GM23338 (cell line): ENCODE measurements around the gene KCNMA1. TPM values are rescaled to one million over a fixed set of nuclear protein-coding genes. Genes with fewer than 3 reads are reported as not detected.

Source experiments
- ATAC-seq: fragments of 200-7000 bp; cut with Tn5 transposase; 3 replicates; pipeline ENCODE4 v1.9.1; 2020
- DNase-seq: peaks from one replicate; pipeline ENCODE4 v3.0.0-alpha.2; 2015; ENCODE audit warnings: low spot score
- H2AFZ ChIP-seq: fragments of 200-600 bp; sonication (generic); 2 replicates; pipeline ENCODE4 v1.8.0; 2016; ENCODE audit warnings: antibody characterized with exemption, mild to moderate bottlenecking, moderate library complexity
- H3F3A ChIP-seq: fragments of 200-600 bp; sonication (generic); replicated peaks from 2 replicates; pipeline ENCODE4 v1.8.0; 2017; ENCODE audit warnings: antibody characterized with exemption, mixed run types, low read depth
- H3K27ac ChIP-seq: fragments of 200-600 bp; sonication (generic); 2 replicates; pipeline ENCODE4 v1.6.1; 2016; ENCODE audit warnings: low read depth
- H3K27me3 ChIP-seq: fragments of 200-600 bp; sonication (generic); 2 replicates; pipeline ENCODE4 v1.8.0; 2016; ENCODE audit warnings: mild to moderate bottlenecking, mixed run types, moderate library complexity; ENCODE audit not compliant: insufficient read depth
- H3K36me3 ChIP-seq: fragments of 200-600 bp; sonication (generic); 2 replicates; pipeline ENCODE4 v1.8.0; 2016; ENCODE audit warnings: mild to moderate bottlenecking; ENCODE audit not compliant: insufficient read depth
- H3K4me1 ChIP-seq: fragments of 200-600 bp; sonication (generic); 2 replicates; pipeline ENCODE4 v1.8.0; 2016; ENCODE audit warnings: mild to moderate bottlenecking, moderate library complexity; ENCODE audit not compliant: insufficient read depth
- H3K4me2 ChIP-seq: fragments of 200-600 bp; sonication (generic); 2 replicates; pipeline ENCODE4 v1.7.1; 2017; ENCODE audit warnings: mixed run types
- H3K4me3 ChIP-seq: fragments of 200-600 bp; sonication (generic); 2 replicates; pipeline ENCODE4 v1.6.1; 2016; ENCODE audit warnings: mixed run types
- H3K79me2 ChIP-seq: fragments of 200-600 bp; sonication (generic); replicated peaks from 2 replicates; pipeline ENCODE4 v1.8.0; 2017; ENCODE audit warnings: mild to moderate bottlenecking; ENCODE audit not compliant: insufficient read depth
- H3K9me2 ChIP-seq: fragments of 200-600 bp; sonication (generic); 2 replicates; pipeline ENCODE4 v1.8.0; 2017; ENCODE audit not compliant: insufficient read depth
- H4K20me1 ChIP-seq: fragments of 200-600 bp; sonication (generic); replicated peaks from 2 replicates; pipeline ENCODE4 v1.8.0; 2017; ENCODE audit warnings: mild to moderate bottlenecking; ENCODE audit not compliant: insufficient read depth
- H3K27ac Mint-ChIP-seq: 2 replicates; pipeline ENCODE4 v1.8.0; 2020; ENCODE audit warnings: inconsistent platforms, mild to moderate bottlenecking, moderate library complexity, mixed read lengths
- H3K27me3 Mint-ChIP-seq: 3 replicates; pipeline ENCODE4 v1.8.0; 2022; ENCODE audit warnings: low read depth, mild to moderate bottlenecking, moderate library complexity, mixed read lengths, inconsistent platforms; ENCODE audit not compliant: insufficient read depth, poor library complexity
- H3K36me3 Mint-ChIP-seq: 3 replicates; pipeline ENCODE4 v1.8.0; 2021; ENCODE audit warnings: low read depth, mild to moderate bottlenecking, inconsistent platforms, moderate library complexity, mixed read lengths
- H3K4me1 Mint-ChIP-seq: 3 replicates; pipeline ENCODE4 v1.8.0; 2020; ENCODE audit warnings: mild to moderate bottlenecking, inconsistent platforms, mixed read lengths
- H3K4me3 Mint-ChIP-seq: 3 replicates; pipeline ENCODE4 v1.8.0; 2021; ENCODE audit warnings: moderate library complexity, mild to moderate bottlenecking, inconsistent platforms, mixed read lengths
- H3K9me3 Mint-ChIP-seq: 3 replicates; pipeline ENCODE4 v1.8.0; 2020; ENCODE audit warnings: moderate library complexity, mild to moderate bottlenecking, inconsistent platforms, mixed read lengths
- CREB1 ChIP-seq: fragments of 250-450 bp; sonication (Bioruptor Pico); IDR thresholded peaks from 2 replicates; pipeline ENCODE4 v1.5.0; 2020; ENCODE audit warnings: low read depth, mild to moderate bottlenecking, moderate library complexity
- EZH2 ChIP-seq: fragments of 200-600 bp; sonication (generic); IDR thresholded peaks from one replicate; pipeline ENCODE4 v1.8.0; 2017; ENCODE audit warnings: antibody characterized with exemption, mild to moderate bottlenecking, low read depth; ENCODE audit not compliant: unreplicated experiment
- EZH2phosphoT487 ChIP-seq: fragments of 200-600 bp; sonication (generic); IDR thresholded peaks from one replicate; pipeline ENCODE4 v1.8.1; 2018; ENCODE audit warnings: antibody characterized with exemption; ENCODE audit not compliant: unreplicated experiment
- JUNB ChIP-seq: IDR thresholded peaks from one replicate; pipeline ENCODE4 v1.6.1; 2016; ENCODE audit warnings: antibody characterized with exemption; ENCODE audit not compliant: unreplicated experiment
- NANOG ChIP-seq: IDR thresholded peaks from 2 replicates; pipeline ENCODE4 v1.6.1; 2016; ENCODE audit warnings: antibody characterized with exemption, borderline replicate concordance
- POLR2AphosphoS5 ChIP-seq: IDR thresholded peaks from 2 replicates; pipeline ENCODE4 v1.6.1; 2016; ENCODE audit warnings: antibody characterized with exemption, low read depth
- STAT1 ChIP-seq: IDR thresholded peaks from one replicate; pipeline ENCODE4 v1.6.1; 2016; ENCODE audit warnings: antibody characterized with exemption; ENCODE audit not compliant: unreplicated experiment
- ZNF114 ChIP-seq: fragments of 250-450 bp; sonication (Bioruptor Pico); IDR thresholded peaks from 2 replicates; pipeline ENCODE4 v1.5.0; 2020; ENCODE audit warnings: mild to moderate bottlenecking, moderate library complexity
- ZNF331 ChIP-seq: fragments of 250-450 bp; sonication (Bioruptor Pico); IDR thresholded peaks from 2 replicates; pipeline ENCODE4 v1.5.0; 2020; ENCODE audit warnings: low read depth, mild to moderate bottlenecking, moderate library complexity
- polyA plus RNA-seq: library from polyadenylated mRNA; unstranded; fragments of >200 nt; fragmentation: Nextera tagmentation; extraction: Ambion mirVana; gene quantifications from 2 replicates; pipeline ENCODE4 v1.2.1, GENCODE V29; 2016
- total RNA-seq: library from RNA; depleted of rRNA; stranded (reverse); fragments of >200 nt; shearing (Covaris generic); gene quantifications from 2 replicates; pipeline ENCODE4 v1.2.3, GENCODE V29; 2014
- TF ChIP-seq, protein P1 (sequence below), 2 experiments: fragments of 200-600 bp in 1 of 2; sonication (generic) in 1 of 2; conservative IDR thresholded peaks; 2 replicates each; pipeline versions ENCODE4 v1.5.1 to v1.6.1; 2016 to 2017; ENCODE audit warnings: antibody characterized with exemption in 2 of 2, low read depth in 2 of 2, mild to moderate bottlenecking in 2 of 2, moderate library complexity in 1 of 2
- TF ChIP-seq, protein P2 (sequence below): IDR thresholded peaks from 2 replicates; pipeline ENCODE4 v1.6.1; 2016; ENCODE audit warnings: antibody characterized with exemption
- TF ChIP-seq, protein P3 (sequence below): IDR thresholded peaks from one replicate; pipeline ENCODE4 v1.6.1; 2018; ENCODE audit warnings: antibody characterized with exemption; ENCODE audit not compliant: unreplicated experiment

KCNMA1 gene
- total and polyA plus RNA-seq, 2 experiments from 2014 or later, result 8.2 to 9.0 TPM

DNA sequence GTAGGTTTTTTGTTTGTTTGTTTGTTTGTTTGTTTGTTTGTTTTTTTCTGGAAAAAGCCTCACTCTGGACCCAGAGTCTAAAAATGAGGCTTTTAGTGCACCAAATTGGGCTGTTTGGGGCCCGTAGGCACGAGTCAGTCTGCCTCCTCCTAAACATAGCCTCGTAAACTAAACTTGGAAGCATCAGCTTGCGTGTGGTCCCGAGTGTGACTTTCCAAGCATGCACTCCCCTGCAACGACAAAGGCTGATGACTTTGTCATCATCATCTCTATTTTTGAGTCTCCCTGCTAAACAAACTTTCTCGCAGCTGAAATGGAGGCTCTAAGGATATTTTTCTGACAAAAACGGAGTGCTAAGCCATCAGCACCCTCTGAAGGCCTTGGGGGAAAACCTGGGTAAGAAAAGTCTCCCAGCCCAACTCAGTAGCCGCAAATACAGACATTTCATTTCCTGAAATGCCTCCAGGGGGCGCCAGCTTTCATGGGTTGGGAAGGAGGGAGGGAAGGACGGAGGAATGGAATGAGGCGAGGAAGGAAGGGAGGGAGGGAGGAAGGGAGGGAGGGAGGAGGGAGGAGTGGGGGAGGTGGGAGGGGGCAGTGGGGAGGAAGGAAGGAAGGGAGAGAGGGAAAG lies 245.9 kb downstream of the KCNMA1 start:
- Mint-ChIP-seq H3K36me3 (no peaks in the 10 kb centered on the region), H3K9me3 (no peaks in the 10 kb centered on the region), H3K4me3 (no peak overlapping the region), H3K4me1 (peaks cover 39% of the 10 kb centered on the region), H3K27me3 (peaks cover 5% of the 10 kb centered on the region), H3K27ac (peak overlapping the region; percentile 25; the same call in 1 of the 2 replicates)
- H3K4me1 ChIP-seq, result peaks cover 24% of the 10 kb centered on the region
- peak overlapping the region; percentile 93 for H2AFZ ChIP-seq
- peaks cover 6% of the 10 kb centered on the region; the same call in 1 of the 2 replicates for H3K9me2 ChIP-seq
- DNase-seq (peak; percentile 98), ATAC-seq (peak; percentile 91)
- H3K4me3 ChIP-seq, result no peak overlapping the region
- no peaks in the 10 kb centered on the region for H3K27me3 ChIP-seq
- H3F3A ChIP-seq, result no peaks in the 10 kb centered on the region
- 0 out of 2 replicates have a peak, but pooled peaks cover 3% of the 10 kb centered on the region for H3K79me2 ChIP-seq
- H3K4me2 ChIP-seq, result no peak overlapping the region; the same call in 1 of the 2 replicates
- TF ChIP-seq, protein P1, sequence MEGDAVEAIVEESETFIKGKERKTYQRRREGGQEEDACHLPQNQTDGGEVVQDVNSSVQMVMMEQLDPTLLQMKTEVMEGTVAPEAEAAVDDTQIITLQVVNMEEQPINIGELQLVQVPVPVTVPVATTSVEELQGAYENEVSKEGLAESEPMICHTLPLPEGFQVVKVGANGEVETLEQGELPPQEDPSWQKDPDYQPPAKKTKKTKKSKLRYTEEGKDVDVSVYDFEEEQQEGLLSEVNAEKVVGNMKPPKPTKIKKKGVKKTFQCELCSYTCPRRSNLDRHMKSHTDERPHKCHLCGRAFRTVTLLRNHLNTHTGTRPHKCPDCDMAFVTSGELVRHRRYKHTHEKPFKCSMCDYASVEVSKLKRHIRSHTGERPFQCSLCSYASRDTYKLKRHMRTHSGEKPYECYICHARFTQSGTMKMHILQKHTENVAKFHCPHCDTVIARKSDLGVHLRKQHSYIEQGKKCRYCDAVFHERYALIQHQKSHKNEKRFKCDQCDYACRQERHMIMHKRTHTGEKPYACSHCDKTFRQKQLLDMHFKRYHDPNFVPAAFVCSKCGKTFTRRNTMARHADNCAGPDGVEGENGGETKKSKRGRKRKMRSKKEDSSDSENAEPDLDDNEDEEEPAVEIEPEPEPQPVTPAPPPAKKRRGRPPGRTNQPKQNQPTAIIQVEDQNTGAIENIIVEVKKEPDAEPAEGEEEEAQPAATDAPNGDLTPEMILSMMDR (conservative IDR thresholded peaks at IDR 0.05; ENCODE audit: low read depth in 2 of 2), result peak; percentile 81 to 89
- TF ChIP-seq EZH2, result no peak
- H3K27ac ChIP-seq, result no peak overlapping the region
- H4K20me1 ChIP-seq, result no peaks in the 10 kb centered on the region
- H3K36me3 ChIP-seq, result no peaks in the 10 kb centered on the region

DNA sequence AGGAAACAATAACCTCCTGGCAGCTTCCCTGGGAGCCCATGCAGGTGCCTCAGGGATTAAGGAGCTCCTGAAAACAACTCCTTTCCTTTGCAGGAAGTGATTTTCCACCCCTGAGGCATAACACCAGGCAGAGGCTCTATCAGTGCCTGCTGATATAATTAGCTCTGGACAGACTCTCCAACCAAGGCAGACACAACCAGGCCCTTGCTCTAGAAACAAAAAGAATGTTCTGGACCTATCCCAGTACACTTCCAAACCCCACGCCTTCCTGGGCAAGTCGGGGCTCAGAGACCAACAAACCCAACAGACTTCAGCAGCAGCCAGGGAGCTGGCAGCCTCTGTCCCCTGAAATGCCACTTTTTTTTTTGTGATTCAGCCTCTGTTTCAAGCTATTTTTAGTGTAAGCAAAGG lies 247.1 kb downstream of the KCNMA1 start:
- H3K36me3 ChIP-seq, result no peaks in the 10 kb centered on the region
- Mint-ChIP-seq H3K4me1 (peaks cover 41% of the 10 kb centered on the region), H3K9me3 (no peaks in the 10 kb centered on the region), H3K36me3 (no peaks in the 10 kb centered on the region), H3K27me3 (peaks cover 5% of the 10 kb centered on the region), H3K4me3 (no peak overlapping the region), H3K27ac (no peak overlapping the region; the same call in 1 of the 2 replicates)
- no peak overlapping the region for H3K4me2 ChIP-seq
- no peaks in the 10 kb centered on the region for H4K20me1 ChIP-seq
- no peaks in the 10 kb centered on the region for H3K27me3 ChIP-seq
- H3K79me2 ChIP-seq, result 0 out of 2 replicates have a peak, but pooled peaks cover 3% of the 10 kb centered on the region
- H3F3A ChIP-seq, result no peaks in the 10 kb centered on the region
- no peak overlapping the region for H3K27ac ChIP-seq
- H3K4me1 ChIP-seq, result peaks cover 26% of the 10 kb centered on the region
- H3K9me2 ChIP-seq, result peaks cover 6% of the 10 kb centered on the region; the same call in 1 of the 2 replicates
- no peak for DNase-seq
- no peak overlapping the region for H2AFZ ChIP-seq
- H3K4me3 ChIP-seq, result no peak overlapping the region
- ATAC-seq, result no peak
- TF ChIP-seq JUNB (no peak), NANOG (no peak), STAT1 (no peak), EZH2phosphoT487 (no peak), CREB1 (CRISPR knock-in tag) (no peak), ZNF331 (CRISPR knock-in tag) (no peak), EZH2 (no peak), ZNF114 (no peak), POLR2AphosphoS5 (no peak)
- TF ChIP-seq, protein P2, sequence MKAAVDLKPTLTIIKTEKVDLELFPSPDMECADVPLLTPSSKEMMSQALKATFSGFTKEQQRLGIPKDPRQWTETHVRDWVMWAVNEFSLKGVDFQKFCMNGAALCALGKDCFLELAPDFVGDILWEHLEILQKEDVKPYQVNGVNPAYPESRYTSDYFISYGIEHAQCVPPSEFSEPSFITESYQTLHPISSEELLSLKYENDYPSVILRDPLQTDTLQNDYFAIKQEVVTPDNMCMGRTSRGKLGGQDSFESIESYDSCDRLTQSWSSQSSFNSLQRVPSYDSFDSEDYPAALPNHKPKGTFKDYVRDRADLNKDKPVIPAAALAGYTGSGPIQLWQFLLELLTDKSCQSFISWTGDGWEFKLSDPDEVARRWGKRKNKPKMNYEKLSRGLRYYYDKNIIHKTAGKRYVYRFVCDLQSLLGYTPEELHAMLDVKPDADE, result no peak
- TF ChIP-seq, protein P1 (conservative IDR thresholded peaks at IDR 0.05; ENCODE audit: low read depth in 2 of 2), result no peak
- TF ChIP-seq, protein P3, sequence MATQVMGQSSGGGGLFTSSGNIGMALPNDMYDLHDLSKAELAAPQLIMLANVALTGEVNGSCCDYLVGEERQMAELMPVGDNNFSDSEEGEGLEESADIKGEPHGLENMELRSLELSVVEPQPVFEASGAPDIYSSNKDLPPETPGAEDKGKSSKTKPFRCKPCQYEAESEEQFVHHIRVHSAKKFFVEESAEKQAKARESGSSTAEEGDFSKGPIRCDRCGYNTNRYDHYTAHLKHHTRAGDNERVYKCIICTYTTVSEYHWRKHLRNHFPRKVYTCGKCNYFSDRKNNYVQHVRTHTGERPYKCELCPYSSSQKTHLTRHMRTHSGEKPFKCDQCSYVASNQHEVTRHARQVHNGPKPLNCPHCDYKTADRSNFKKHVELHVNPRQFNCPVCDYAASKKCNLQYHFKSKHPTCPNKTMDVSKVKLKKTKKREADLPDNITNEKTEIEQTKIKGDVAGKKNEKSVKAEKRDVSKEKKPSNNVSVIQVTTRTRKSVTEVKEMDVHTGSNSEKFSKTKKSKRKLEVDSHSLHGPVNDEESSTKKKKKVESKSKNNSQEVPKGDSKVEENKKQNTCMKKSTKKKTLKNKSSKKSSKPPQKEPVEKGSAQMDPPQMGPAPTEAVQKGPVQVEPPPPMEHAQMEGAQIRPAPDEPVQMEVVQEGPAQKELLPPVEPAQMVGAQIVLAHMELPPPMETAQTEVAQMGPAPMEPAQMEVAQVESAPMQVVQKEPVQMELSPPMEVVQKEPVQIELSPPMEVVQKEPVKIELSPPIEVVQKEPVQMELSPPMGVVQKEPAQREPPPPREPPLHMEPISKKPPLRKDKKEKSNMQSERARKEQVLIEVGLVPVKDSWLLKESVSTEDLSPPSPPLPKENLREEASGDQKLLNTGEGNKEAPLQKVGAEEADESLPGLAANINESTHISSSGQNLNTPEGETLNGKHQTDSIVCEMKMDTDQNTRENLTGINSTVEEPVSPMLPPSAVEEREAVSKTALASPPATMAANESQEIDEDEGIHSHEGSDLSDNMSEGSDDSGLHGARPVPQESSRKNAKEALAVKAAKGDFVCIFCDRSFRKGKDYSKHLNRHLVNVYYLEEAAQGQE, result no peak
